GM13976 (cell line): Measurements from ENCODE around the gene TNFRSF1A.

Experiments used
- DNase-seq: peaks from one replicate; pipeline ENCODE4 v3.0.0; 2012; ENCODE audit warnings: low spot score
- in situ Hi-C: fragments of 300-500 bp; cut with MboI; formaldehyde crosslinking; loops from one replicate; pipeline ENCODE4 v1.12.0; 2022; ENCODE audit warnings: low sequenced_read_pairs, mixed read lengths, inconsistent platforms; ENCODE audit not compliant: unreplicated experiment
- TF ChIP-seq, protein P1 (sequence below): IDR thresholded peaks from 2 replicates; pipeline ENCODE4 v1.5.1; 2012; ENCODE audit warnings: borderline replicate concordance, mild to moderate bottlenecking; ENCODE audit not compliant: insufficient read depth; ENCODE audit errors: extremely low read depth, missing control alignments, control extremely low read depth

TNFRSF1A gene

GRCh38 chr12:6384499-6385436 is 42.9 kb upstream of the TNFRSF1A start:
- TF ChIP-seq, protein P1, sequence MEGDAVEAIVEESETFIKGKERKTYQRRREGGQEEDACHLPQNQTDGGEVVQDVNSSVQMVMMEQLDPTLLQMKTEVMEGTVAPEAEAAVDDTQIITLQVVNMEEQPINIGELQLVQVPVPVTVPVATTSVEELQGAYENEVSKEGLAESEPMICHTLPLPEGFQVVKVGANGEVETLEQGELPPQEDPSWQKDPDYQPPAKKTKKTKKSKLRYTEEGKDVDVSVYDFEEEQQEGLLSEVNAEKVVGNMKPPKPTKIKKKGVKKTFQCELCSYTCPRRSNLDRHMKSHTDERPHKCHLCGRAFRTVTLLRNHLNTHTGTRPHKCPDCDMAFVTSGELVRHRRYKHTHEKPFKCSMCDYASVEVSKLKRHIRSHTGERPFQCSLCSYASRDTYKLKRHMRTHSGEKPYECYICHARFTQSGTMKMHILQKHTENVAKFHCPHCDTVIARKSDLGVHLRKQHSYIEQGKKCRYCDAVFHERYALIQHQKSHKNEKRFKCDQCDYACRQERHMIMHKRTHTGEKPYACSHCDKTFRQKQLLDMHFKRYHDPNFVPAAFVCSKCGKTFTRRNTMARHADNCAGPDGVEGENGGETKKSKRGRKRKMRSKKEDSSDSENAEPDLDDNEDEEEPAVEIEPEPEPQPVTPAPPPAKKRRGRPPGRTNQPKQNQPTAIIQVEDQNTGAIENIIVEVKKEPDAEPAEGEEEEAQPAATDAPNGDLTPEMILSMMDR: no peak
- in situ Hi-C loops: no loop called here
- peak; percentile 35 for DNase-seq

DNA sequence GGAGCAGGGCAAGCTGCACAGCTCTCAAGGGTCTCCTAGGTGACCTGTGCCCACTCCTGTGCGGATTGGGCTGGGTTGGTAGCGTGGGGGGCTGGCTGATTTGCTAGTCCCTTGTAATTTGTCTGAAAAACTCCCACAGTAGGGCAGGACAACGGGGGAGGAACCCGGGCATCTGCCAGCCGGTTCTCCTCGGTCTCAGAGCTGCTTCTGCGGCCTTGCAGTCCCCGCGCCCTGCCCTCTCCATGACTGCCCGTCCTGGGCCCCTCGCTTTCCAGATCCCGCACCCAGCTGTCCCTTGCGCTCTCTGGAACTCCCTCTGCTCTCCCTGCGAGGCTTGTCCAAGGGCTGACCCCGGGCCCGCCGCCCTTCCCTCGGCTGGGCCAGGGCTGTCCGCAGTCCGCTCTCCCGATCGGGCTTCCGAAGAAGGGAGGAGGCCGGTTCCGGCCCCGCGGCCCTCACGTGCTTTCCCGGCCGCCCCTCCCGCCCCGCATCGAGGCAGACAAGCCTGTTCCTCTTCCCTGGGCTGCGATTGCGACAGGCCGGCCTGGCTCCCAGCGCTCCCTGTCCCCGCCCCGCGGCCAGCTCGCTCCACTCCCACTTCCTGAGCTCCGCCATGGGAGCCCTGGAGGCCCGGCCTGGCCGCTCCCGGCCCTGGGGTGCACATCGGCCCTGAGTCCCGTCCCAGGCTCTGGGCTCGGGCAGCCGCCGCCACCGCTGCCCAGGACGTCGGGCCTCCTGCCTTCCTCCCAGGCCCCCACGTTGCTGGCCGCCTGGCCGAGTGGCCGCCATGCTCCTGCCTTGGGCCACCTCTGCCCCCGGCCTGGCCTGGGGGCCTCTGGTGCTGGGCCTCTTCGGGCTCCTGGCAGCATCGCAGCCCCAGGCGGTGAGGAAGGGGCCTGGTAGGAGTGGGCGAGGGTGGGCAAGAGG is 42.0 kb upstream of the TNFRSF1A start, which contains the start of gene LTBR:
Gene LTBR (plus strand): TSS at position 591 of the 927 bp plus-strand sequence. CDS start 197 bp downstream, at position 788.
- in situ Hi-C loops: no loop called here
- peak; percentile 58 for DNase-seq
- TF ChIP-seq, protein P1: no peak

DNA sequence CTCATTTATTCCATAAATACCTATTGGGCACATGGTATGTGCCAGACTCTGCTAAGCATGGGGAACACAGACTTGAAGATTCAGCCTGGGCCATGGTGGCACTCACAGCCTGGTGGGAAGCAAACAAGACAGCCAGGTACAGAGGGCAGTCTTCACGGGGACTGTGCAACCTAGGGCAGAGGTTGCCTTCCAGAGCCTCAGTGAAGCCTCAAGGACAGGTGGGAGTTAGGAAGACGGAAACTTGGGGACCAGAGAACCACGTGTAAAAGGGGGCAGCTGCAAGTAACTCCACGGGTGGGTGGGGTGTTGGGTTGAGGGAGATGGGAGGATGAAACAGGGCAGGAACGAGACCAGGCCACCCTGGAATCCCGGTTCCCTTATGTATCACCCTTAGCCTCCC is 41.1 kb upstream of the TNFRSF1A start:
- DNase-seq: no peak
- in situ Hi-C loops: no loop called here
- TF ChIP-seq, protein P1: no peak

GRCh38 chr12:6382371-6382770 is 40.5 kb upstream of the TNFRSF1A start:
- in situ Hi-C loops: no loop called here
- TF ChIP-seq, protein P1: no peak
- DNase-seq: no peak

DNA sequence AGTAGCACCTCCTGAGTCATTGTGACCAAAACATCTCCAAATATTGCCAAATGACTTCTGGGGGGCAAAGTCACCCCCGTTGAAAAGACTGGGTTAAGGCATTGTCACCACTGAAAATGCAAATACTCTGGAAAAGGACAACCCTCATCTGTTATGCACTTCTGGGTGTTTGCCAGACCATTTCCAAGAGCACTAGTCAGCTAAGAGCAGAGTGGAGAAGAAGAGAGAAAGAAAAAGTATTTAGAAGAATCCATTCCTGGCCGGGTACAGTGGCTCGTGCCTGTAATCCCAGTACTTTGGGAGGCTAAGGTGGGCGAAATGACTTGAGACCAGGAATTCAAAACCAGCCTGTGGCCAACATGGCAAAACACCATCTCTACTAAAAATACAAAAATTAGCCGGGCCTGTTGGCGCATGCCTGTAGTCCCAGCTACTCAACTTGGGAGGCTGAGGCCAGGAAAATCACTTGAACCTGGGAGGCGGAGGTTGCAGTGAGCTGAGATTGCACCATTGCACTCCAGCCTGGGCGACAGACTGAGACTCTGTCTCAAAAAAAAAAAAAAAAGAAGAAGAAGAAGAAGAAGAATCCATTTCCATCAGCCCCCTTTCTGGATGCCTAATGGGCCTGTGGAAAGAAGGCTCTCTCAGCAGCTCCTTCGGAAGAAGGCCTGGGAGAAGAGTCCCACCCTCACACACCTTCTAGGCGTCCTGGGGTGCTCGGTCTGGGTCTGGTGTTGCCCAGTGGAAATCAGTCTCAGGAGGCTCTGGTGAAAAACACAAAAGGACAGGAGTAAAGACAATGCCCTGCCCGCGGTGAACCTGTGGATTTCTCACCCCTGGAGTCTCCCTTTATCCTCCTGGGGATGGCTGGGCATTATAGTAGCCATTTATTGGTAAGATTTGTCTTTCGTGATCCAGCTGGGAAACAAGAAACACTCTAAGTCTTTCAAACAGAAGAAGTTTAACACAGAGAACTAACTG is 38.6 kb upstream of the TNFRSF1A start:
- DNase-seq: no peak
- TF ChIP-seq, protein P1: no peak
- in situ Hi-C loops: no loop called here
